Measurements from ENCODE around the gene FLT4. TPM values are rescaled to one million over a fixed set of nuclear protein-coding genes. Genes with fewer than 3 reads are reported as not detected.

FLT4 gene
- total and polyA plus RNA-seq, 9 of the 15 experiments (the other 6 are each of a cell fraction or from before 2014, with no cell fraction given) = 0.01 to 0.42 (median 0.14) TPM; not detected in 2

GRCh38 chr5:180594311-180595045, 54.9 kb downstream of the FLT4 start (continued):
- TF ChIP-seq NKRF (IDR thresholded peaks at IDR 0.05; ENCODE audit: borderline replicate concordance) (0 out of 2 replicates have a peak, but pooled peaks have one; percentile 54), EGR1 (conservative IDR thresholded peaks at IDR 0.05) (peak; percentile 100), GATAD2A (IDR thresholded peaks at IDR 0.05) (no peak), YBX1 (IDR thresholded peaks at IDR 0.05) (no peak), SAFB (IDR thresholded peaks at IDR 0.05; ENCODE audit: borderline replicate concordance, low read depth, low read length) (no peak), ATF2 (CRISPR knock-in tag; IDR thresholded peaks at IDR 0.05) (no peak), ETV1 (tag; conservative IDR thresholded peaks at IDR 0.05; ENCODE audit: low read depth) (no peak), RBM39 (optimal IDR thresholded peaks at IDR 0.05; ENCODE audit: low read depth, low read length) (no peak), TAF7 (tag; IDR thresholded peaks at IDR 0.05) (no peak), IRF9 (tag; IDR thresholded peaks at IDR 0.05) (no peak), DPF2 (IDR thresholded peaks at IDR 0.05) (peak; percentile 85), ATF1 (CRISPR knock-in tag; IDR thresholded peaks at IDR 0.05) (no peak), ATF1 (tag; IDR thresholded peaks at IDR 0.05) (no peak), ZNF133 (CRISPR knock-in tag; IDR thresholded peaks at IDR 0.05) (no peak), C11orf30 (IDR thresholded peaks at IDR 0.05; ENCODE audit: low read depth) (peak; percentile 79), NR1H2 (CRISPR knock-in tag; IDR thresholded peaks at IDR 0.05) (no peak), TRIM28 (IDR thresholded peaks at IDR 0.05) (no peak), KDM4B (IDR thresholded peaks at IDR 0.05; ENCODE audit: borderline replicate concordance in 2 of 2, low read depth in 1 of 2) (no peak; a peak in 1 of 4 replicates), GTF2F1 (IDR thresholded peaks at IDR 0.05; ENCODE audit: low read depth, low read length) (no peak), USF1 (CRISPR knock-in tag; IDR thresholded peaks at IDR 0.05) (peak; percentile 64), FOS (IDR thresholded peaks at IDR 0.05; ENCODE audit: extremely low read depth, insufficient read length) (no peak), NFE2 (IDR thresholded peaks at IDR 0.05; ENCODE audit: low read depth) (peak; percentile 78), RAD51 (IDR thresholded peaks at IDR 0.05; ENCODE audit: borderline replicate concordance, low read depth) (peak; percentile 13; the same call in 1 of the 2 replicates), HNRNPUL1 (IDR thresholded peaks at IDR 0.05; ENCODE audit: low read length) (peak; percentile 91; the same call in 1 of the 2 replicates), SMARCE1 (IDR thresholded peaks at IDR 0.05) (0 out of 2 replicates have a peak, but pooled peaks have one; percentile 40), TBL1XR1 (IDR thresholded peaks at IDR 0.05; ENCODE audit: low read length in 2 of 2) (no peak), KLF13 (tag; IDR thresholded peaks at IDR 0.05; ENCODE audit: borderline replicate concordance, low read depth) (no peak), RB1 (IDR thresholded peaks at IDR 0.05; ENCODE audit: low read depth) (no peak)
